GM12875 (cell line): ENCODE measurements around the gene PPIP5K2.

Experiments used
- H3K4me3 ChIP-seq: one replicate; pipeline ENCODE4 v1.5.1; 2011; ENCODE audit warnings: low read depth, low read length, control low read depth
- CTCF ChIP-seq: IDR thresholded peaks from 2 replicates; pipeline ENCODE4 v1.5.1; 2011; ENCODE audit warnings: low read depth, mild to moderate bottlenecking, control low read depth, inconsistent platforms, low read length, moderate library complexity, borderline replicate concordance; ENCODE audit not compliant: insufficient read depth

The PPIP5K2 gene

GRCh38 chr5:103122242-103122641, 2.1 kb downstream of the PPIP5K2 start:
- no peak for TF ChIP-seq CTCF
- H3K4me3 ChIP-seq, result no peak overlapping the region

- no peak overlapping the region for H3K4me3 ChIP-seq
- no peak for TF ChIP-seq CTCF
These were observed 6.5 kb downstream of the PPIP5K2 start for GRCh38 chr5:103126557-103126956.

- no peak overlapping the region for H3K4me3 ChIP-seq
- no peak for TF ChIP-seq CTCF
These were observed 7.3 kb downstream of the PPIP5K2 start for GRCh38 chr5:103127292-103127817.

GRCh38 chr5:103128202-103128601, 8.1 kb downstream of the PPIP5K2 start:
- H3K4me3 ChIP-seq, result no peak overlapping the region
- TF ChIP-seq CTCF, result no peak

GRCh38 chr5:103132684-103133083, 12.6 kb downstream of the PPIP5K2 start:
- H3K4me3 ChIP-seq, result no peak overlapping the region
- TF ChIP-seq CTCF, result no peak

GRCh38 chr5:103133231-103133630, 13.1 kb downstream of the PPIP5K2 start:
- TF ChIP-seq CTCF, result no peak
- H3K4me3 ChIP-seq, result no peak overlapping the region

GRCh38 chr5:103135461-103135860, 15.4 kb downstream of the PPIP5K2 start:
- H3K4me3 ChIP-seq, result no peak overlapping the region
- TF ChIP-seq CTCF, result no peak
